COLO829 (cell line): ENCODE data around the gene KLHL18.
"Not testable (repeated sequence)": the region's sequence is repeated elsewhere in the genome, so short reads cannot be mapped to it uniquely, and the experiment has no call there.

Source experiments
- DNase-seq: peaks from one replicate; pipeline ENCODE4 v3.0.0; 2012; ENCODE audit warnings: low spot score

The KLHL18 gene

DNA sequence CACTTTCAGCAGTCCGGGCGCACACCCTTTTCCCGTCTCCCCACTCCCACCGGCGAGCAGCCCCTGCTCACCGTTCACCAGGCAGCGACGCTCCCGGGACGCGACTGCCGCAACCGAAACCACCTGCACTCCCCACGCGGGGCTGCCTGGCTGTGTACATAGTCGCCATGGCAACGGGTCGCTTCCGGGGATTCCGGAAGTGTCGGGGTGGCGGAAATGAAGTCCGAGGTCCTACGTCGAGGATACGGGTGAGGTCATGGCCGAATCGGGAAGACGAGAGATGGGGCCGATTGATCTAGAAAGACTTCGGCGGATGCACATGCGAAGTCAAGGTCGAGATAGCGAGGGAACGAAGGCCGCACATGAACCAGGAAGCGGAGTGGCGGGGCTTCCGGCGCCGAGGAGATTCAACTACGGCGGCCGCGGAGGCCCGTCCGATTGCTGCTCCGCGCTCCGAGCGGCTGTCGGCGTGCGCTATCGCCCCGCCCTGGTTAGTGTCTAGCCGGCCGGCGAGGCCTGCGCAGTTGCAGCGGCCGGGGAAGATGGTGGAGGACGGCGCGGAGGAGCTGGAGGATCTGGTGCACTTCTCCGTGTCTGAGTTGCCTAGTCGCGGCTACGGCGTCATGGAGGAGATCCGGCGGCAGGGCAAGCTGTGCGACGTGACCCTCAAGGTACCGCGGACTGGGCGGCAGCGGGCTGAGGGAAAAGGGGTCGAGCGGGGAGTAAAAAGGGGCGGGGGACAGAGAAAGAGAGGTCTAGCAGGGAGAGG lies at the start of gene KLHL18, which contains the start of gene KIF9:
Gene KLHL18, plus strand, starts transcription at position 521 of the 769 bp plus-strand sequence. Its CDS starts 22 bp downstream, at position 543.
Gene KIF9, minus strand, starts transcription at position 376 of the 769 bp plus-strand sequence. CDS start 5,425 bp downstream, outside the sequence.
- DNase-seq, result peak; percentile 96

DNA sequence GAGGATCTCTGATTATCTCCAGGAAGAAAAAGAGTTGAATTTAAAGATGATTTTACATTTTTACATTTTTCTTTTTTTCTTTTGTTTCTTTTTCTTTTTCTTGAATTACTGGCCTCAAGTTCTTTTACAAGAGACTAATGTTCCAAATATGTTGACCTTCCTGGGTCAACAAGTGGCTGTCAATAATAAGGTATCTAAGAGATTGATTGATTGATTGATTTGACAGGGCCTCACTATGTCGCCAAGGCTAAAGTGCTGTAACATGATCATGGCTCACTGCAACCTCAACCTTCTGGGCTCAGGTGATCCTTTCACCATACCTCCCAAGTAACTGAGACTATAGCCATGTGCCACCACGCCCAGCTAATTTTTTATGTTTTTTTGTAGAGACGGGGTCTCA lies 44.7 kb upstream of the KLHL18 start:
- DNase-seq, result no peak

DNA sequence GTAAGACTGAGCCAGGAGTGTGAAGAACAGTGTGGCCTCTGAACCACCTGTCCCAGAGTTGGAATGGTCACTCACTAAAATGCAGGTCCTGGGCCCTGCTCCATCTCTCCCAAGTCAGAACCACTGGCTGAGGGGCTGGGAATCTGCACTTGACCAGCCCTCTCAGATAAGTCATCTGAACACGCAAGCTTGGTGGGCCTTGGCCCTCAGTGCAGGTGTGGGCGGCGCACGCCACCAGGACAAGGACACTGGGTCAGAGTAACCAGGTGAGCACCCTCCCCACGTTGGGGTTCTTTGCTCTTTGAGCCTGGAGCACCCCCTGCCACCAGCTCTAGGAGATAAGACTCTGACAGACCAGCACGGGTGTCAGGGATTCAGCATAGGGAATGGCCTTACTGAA lies 42.8 kb upstream of the KLHL18 start:
- no peak for DNase-seq

DNA sequence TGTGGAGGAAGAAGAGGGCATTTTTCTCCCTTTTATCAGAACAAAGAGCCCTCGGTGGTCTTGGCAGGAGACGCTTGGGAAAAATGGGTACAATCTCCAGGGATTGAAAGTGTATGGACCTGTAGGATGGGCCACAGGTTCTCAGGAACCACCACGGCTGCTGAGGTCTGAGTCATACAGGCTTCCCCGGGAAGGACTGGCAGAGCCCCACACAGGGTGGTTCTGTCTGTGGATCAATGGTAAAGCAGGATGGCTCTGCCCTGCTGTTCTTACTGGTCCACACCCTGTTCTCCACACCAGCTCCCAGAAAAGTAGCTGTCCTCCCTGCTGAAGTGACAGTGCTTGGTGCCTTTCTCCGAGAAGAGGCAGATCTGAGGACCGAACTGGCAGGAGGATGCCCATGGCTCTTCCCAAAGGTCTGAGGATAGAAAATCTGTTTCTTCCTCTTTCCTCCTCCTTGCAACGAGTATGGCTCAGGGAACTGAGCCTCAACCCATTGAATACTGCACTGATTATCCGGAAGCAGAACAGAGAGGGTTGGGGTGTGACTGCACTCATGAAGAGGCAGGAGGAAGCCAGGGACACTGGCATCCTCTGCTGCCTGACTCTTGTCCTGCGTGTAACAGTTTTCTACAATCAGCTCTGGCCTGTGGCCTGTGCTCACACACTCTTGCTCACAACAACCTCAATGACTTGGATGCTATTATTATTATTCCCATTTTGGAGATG lies 39.2 kb upstream of the KLHL18 start:
- DNase-seq, result no peak

DNA sequence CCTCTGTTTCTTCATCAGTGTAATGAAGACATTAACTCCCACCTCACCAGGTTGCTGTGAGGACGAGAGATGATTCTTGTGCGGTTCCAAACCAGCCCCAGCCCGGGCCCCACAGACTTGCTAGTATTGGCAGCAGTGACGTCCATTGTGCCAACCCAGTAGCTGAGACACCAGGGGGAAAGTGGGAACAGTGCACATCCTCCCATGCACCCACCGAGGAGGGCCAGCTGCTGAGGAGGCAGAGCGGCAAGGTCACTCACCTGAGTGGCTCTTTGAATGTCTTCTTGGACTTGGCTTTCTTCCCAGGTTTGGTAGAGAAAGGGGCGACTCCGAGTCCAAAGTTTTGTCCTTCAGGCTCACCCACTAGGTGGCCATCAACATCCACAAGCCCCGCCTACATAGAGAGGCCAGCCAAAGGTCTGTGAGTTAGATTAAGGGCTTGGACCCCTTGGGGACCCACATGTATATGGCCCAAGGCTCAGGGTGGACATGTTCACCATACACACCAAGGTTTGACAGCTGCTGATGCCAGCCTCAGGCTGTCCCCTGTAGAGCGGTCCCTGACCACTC lies 38.1 kb upstream of the KLHL18 start:
- no peak for DNase-seq

GRCh38 chr3:47245271-47245670 lies 37.5 kb upstream of the KLHL18 start:
- no peak for DNase-seq

DNA sequence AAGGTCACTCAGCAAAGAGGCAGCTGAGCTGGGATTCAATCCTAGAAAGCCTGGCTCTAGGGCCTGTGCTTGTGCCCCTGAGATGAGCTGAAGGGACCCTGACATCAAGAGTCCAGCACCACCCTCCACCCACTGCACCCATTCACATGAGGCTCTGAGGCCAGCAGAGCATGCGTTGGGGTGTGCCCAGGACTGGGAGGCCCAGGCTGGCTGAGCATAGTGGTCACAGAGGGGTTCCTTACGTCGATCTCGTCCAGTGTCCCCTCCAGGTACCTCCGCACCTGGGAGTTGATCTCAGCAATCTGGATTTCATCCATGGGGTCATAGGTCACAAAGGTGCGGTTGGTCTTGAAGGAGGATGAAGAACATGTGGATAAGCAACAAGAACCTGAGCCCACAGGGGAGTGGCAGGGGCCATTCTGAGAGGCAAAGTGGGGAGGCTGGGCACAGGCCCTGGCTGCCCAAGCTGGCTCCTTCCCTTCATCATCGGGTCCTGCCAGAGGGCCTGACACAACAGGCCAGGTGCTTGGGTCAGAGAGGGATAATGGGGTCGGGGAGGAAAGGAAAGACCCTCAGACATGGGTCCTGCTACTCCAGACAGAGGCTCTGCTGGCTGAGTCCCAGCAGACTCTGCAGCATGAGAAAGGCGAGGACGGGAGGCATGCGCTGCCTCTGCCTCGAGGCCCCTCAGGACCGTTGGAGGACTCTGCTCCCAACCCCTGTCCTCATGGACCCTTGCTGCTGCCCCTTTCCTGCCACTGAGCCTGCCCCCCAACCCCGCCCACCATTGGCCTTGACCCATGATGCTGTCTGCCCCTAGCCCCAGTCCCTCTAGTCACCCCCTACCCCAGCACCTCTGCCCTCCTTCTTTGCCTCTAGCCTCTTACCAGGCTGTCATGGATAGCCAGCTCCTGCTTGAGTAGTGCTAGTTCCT lies 35.3 kb upstream of the KLHL18 start:
- DNase-seq, result no peak

- no peak for DNase-seq
Measured at GRCh38 chr3:47250309-47251060, 32.3 kb upstream of the KLHL18 start.

DNA sequence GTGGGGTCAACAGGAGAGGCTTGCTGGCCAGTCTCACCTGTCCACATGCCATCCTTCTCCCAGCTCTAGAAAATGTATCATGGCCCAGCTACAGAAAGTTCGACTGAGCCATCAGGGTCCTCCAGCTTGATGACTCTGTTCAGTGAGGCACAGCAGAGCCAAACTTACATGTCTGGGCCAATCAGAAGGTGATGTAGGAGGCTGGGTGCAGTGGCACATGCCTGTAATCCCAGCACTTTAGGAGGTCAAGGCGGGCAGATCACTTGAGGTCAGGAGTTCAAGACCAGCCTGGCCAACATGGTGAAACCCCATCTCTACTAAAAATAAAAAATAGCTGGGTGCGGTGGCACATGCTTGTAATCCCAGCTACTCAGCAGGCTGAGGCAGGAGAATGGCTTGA lies 31.7 kb upstream of the KLHL18 start:
- DNase-seq, result not testable (repeated sequence)

DNA sequence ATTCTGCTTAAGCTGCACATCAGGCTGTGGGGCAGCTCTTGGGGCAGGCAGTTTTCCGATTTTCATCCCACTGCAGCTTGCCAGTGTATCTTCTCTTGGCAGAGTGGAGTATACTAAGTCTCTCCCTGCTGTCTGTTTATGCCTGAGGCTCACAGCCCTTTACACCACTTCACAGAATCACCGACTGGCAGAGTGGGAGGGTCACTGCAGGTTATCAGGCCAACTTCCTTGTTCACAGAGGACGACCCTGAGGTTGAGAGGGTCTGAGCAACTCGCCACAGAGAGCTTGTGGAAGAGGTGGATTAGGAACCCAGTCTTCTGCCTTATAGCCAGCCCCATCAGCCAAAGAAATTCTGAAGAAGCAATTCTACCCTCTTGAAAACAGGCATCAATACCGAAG lies 31.1 kb upstream of the KLHL18 start:
- no peak for DNase-seq

- DNase-seq, result not testable (repeated sequence)
Measured at GRCh38 chr3:47256331-47256730, 26.4 kb upstream of the KLHL18 start.

GRCh38 chr3:47259114-47259513 lies 23.6 kb upstream of the KLHL18 start:
- no peak for DNase-seq

GRCh38 chr3:47260605-47261004 lies 22.1 kb upstream of the KLHL18 start:
- DNase-seq, result no peak

DNA sequence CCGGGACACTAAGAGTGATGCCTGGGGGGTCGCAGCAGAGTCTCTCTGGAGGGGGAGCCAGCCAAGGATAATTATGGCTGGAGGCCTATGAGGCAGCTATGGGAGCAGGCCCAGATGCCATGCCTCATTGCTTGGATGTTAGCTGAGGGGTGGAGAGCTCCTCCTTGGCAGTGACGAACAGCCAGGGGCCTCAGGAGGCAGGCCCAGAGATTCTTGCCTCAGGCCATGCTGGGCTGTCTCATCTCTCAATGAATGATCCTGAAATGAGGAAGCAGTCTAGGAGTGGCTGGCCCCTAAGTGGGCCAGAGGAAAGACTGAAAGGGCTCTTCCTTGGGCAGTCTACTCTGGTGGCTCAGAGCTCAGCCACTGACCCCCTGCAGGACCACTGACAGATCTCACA lies 21.4 kb upstream of the KLHL18 start:
- no peak for DNase-seq

- DNase-seq, result no peak
Measured at GRCh38 chr3:47265008-47265407, 17.7 kb upstream of the KLHL18 start.

DNA sequence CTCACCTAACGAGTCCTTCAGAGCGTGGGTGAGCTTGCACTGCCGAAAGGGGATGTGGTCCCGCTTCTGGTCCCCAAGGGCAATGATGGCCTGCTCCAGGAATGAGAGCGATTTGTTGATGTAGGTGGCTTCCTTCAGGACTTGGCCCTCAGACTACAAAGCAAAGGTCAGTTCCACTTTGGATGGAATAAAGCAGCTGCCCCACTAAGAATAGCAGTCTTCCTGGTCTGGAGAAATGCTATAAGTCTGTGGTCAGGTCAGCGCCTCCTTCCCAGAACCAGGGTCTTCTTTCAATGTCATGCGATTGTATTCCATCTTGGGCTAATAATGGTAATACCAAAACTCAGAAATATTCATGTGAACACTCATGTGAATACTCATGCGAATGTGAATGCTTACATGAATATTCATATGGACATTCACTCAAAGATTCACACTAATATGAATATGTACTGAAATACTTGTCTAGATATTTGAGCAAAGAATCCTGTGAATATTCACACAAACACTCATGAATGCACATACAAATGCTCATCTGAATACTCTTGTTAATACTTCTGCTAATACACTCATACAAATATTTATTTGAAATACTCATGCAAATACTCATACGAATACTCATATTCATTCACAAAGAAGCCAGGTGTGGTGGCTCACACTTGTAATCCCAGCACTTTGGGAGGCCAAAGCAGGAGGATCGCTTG lies 16.9 kb upstream of the KLHL18 start:
- no peak for DNase-seq

DNA sequence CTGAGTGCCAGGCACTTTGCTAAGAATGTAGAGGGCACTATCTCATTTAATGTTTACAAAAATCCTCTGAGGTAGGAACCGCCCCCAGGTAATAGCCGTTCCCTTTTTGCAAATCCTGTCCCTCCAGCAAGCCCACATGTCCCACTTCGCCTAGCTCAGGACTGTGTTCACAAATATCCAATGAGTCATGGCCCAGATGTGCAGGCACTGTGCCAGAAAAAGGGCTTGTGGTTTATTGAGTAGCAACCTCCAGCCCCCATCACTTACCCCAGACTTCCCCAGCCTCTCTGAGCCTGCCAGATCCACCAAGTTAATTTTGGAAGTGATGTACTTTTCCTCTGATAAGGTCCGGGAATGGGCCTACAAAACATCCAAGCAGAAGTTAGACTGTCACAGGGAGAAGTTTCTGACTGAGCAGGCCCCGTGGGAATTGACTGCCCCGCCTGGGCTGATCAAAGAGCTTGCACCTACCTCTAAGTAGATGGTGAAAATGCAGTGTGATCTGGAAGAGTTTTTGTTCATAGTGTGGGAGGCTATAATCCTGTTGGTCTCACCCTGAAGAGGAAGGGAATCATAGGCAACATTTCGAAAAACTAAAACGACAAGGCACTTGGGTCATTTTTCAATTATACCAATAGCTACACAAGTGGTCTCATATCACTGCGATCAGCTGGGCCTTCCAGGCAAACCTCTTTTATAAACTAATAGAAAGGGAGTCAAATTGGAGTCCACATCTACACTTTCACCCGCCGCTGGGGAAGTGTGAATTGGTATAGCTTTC lies 15.8 kb upstream of the KLHL18 start:
- DNase-seq, result peak; percentile 64

DNA sequence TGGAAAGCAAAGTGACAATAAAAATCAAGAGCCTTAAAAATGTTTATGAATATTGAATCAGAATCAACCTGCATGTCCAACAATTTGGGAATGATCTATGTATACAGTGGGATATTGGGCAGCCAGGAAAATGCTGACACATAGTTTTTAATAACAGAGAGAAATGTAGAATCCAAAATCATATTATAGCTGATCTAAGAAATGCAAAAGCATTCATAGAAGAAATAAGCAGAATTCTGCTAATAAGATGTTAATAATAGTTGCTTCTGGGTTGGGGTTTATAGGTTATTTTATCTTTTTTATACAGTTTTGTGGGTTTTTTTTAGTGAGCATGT lies 15.3 kb upstream of the KLHL18 start:
- no peak for DNase-seq

DNA sequence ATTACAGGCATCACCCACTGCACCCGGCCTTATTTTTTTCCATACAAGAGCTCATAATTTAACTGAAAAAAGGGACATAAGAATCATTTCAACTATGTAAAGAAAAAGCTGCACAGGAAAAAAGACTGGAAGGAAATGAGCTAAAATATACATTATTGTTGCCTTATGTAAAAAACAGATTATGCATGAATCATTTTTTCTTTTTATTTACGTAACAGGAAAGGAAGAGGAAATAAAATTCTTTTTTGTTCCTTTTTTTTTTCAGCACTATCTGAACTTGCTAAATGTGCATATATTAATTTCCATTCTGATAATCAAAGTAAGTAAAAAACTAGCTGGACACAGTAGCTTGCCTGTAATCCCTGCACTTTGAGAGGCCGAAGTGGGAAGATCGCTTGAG lies 12.2 kb upstream of the KLHL18 start:
- DNase-seq, result no peak

DNA sequence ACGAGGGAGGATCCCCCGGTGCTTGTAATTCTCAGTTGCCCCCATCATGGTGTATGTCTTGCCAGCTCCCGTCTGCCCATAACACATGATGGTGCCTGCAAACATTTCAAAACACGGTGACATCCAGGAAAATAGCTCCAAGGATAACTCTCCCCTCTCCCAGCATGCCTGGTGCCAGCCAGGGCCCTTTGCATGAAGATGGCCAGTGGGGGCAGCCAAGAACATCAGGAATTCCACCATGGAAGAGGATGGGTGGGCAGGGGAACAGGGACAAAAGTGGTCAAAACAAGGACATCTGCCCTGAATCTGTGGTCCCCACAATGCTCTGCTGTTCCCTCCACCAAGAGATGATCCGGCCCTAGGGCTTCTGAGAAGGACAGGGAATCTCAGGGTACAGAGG lies 9.2 kb upstream of the KLHL18 start:
- DNase-seq, result no peak
